ENCODE results near the gene DEFB108B.
"Not testable (repeated sequence)": the region's sequence is repeated elsewhere in the genome, so short reads cannot be mapped to it uniquely, and the experiment has no call there.

DNA sequence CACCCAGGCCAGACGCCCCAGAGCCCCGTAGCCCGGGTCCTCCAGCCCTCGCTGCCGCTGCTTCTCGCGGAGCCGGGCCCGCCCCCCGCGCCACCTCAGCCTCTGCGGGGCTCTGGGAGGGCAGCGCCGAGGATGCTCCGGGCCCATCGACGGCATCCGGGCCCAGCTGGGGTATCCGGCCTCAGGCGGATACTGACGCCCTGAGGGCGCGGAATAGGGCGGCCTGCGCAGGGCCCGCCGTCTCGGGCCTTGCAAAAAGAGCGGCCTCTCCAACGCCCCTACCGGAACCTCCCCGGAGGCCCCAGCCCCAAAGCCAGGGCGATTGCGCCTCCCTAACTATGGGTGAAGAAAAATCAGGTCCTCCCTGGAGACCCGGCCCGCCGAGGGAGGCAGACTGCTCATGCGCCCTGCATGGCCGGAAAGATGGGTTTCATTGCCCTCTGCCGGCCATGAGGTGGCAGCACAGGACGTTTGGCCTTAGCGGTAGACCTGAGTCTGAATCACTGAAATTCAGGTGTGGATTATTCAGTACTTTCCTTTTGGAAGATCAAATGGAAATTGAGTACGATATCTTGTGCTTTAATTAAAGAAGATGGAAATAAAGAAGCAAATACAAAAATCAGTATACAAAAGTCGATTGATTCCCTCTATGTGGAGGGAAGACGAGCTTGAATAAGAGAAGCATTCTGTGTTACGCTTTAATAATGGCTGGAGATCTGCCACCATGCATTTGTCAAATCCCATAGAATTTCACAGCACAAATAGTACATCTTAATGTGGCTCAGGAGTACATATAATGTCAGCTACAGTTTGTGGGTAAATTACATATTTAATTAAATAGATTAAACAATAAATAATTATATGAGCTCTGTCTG is 19.3 kb upstream of the DEFB108B start:
- TF ChIP-seq, protein P1, sequence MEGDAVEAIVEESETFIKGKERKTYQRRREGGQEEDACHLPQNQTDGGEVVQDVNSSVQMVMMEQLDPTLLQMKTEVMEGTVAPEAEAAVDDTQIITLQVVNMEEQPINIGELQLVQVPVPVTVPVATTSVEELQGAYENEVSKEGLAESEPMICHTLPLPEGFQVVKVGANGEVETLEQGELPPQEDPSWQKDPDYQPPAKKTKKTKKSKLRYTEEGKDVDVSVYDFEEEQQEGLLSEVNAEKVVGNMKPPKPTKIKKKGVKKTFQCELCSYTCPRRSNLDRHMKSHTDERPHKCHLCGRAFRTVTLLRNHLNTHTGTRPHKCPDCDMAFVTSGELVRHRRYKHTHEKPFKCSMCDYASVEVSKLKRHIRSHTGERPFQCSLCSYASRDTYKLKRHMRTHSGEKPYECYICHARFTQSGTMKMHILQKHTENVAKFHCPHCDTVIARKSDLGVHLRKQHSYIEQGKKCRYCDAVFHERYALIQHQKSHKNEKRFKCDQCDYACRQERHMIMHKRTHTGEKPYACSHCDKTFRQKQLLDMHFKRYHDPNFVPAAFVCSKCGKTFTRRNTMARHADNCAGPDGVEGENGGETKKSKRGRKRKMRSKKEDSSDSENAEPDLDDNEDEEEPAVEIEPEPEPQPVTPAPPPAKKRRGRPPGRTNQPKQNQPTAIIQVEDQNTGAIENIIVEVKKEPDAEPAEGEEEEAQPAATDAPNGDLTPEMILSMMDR (IDR thresholded peaks at IDR 0.05): peak; percentile 84
- TF ChIP-seq ZFX (IDR thresholded peaks at IDR 0.05; ENCODE audit: borderline replicate concordance): not testable (repeated sequence)

Measured in 22Rv1 (cell line).